Suprapubic skin (tissue), 3 donors: ENCODE results near the gene PNPLA2.

Experiments used
- CTCF ChIP-seq, 2 donors: fragments of 200-600 bp in 1 of 2; fragments of 450-650 bp in 1 of 2; sonication (generic) in 1 of 2; IDR thresholded peaks; one replicate each; pipeline ENCODE4 v1.5.1; 2016 to 2019; ENCODE audit warnings: antibody characterized with exemption in 2 of 2, mild to moderate bottlenecking in 1 of 2, moderate library complexity in 1 of 2
- POLR2A ChIP-seq, 2 donors: fragments of 450-650 bp; IDR thresholded peaks; one replicate each; pipeline ENCODE4 v1.6.1; 2017; ENCODE audit warnings: antibody characterized with exemption in 2 of 2, mild to moderate bottlenecking in 2 of 2, moderate library complexity in 2 of 2

DNA sequence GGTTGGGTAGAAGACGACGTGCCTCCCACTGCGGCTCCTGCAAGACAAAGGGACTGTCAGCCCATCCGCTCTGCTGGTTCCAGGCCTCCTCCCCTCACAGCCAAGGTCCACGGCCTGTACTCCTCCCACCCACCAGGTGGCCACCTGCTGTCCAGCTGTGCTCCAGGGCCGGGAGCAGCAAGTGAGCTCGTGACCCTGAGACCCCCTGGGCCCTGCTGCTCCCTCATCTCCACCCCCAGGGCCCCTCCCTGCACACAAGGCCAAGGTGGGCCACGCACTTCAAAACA, 51.4 kb downstream of the PNPLA2 start:
- TF ChIP-seq CTCF (IDR thresholded peaks at IDR 0.05) (no peak), POLR2A (IDR thresholded peaks at IDR 0.05) (no peak)
